Prostate gland (tissue), 2 donors: ENCODE data around the gene ZSCAN5A. TPM values are rescaled to one million over a fixed set of nuclear protein-coding genes. Genes with fewer than 3 reads are reported as not detected.
"Not testable (repeated sequence)": the region's sequence is repeated elsewhere in the genome, so short reads cannot be mapped to it uniquely, and the experiment has no call there.

Experiments
- DNase-seq: peaks from one replicate; pipeline ENCODE4 v3.0.0-alpha.2; 2019; ENCODE audit warnings: low spot score
- H3K27ac ChIP-seq, 2 donors: fragments of 200-600 bp; sonication (generic); 2 replicates each; pipeline ENCODE4 v1.5.1; 2017 to 2019
- H3K27me3 ChIP-seq: fragments of 200-600 bp; sonication (generic); replicated peaks from 2 replicates; pipeline ENCODE4 v1.5.1; 2019; ENCODE audit not compliant: insufficient read depth
- H3K36me3 ChIP-seq, 2 donors: fragments of 200-600 bp; sonication (generic); 1 replicate in 1 of 2; 2 replicates in 1 of 2; pipeline versions ENCODE4 v1.5.1 to v1.8.1; 2017 to 2019
- H3K4me1 ChIP-seq: fragments of 200-600 bp; sonication (generic); replicated peaks from 2 replicates; pipeline ENCODE4 v1.5.1; 2019
- H3K4me3 ChIP-seq, 2 donors: fragments of 200-600 bp; sonication (generic); 2 replicates each; pipeline ENCODE4 v1.5.1; 2017 to 2019
- H3K9me3 ChIP-seq: fragments of 200-600 bp; sonication (generic); 2 replicates; pipeline ENCODE4 v1.5.1; 2017
- POLR2A ChIP-seq: fragments of 450-650 bp; IDR thresholded peaks from one replicate; pipeline ENCODE4 v1.6.1; 2016; ENCODE audit warnings: antibody characterized with exemption, mild to moderate bottlenecking
- POLR2AphosphoS5 ChIP-seq: sonication (generic); formaldehyde crosslinking; IDR thresholded peaks from one replicate; pipeline ENCODE4 v1.6.1; 2017; ENCODE audit warnings: antibody characterized with exemption
- WGBS: methylation state at CpG from one replicate; pipeline ENCODE4 v1.1.5; 2018; 5-methylcytosine and 5-hydroxymethylcytosine counted together
- intact Hi-C: fragments of 100-400 bp; cut with DNase I; formaldehyde crosslinking; loops from one replicate; pipeline ENCODE4 v1.14.2; 2022
- total RNA-seq, 2 donors: library from RNA; depleted of rRNA; stranded (reverse); fragments of >200 nt; gene quantifications; one replicate each; pipeline ENCODE4 v1.1.0, GENCODE V29; 2016
- TF ChIP-seq, protein P1 (sequence below), 4 experiments: fragments of 200-600 bp in 2 of 4; fragments of 450-650 bp in 2 of 4; sonication (generic) in 2 of 4; IDR thresholded peaks; 1 replicate in 3 of 4; 2 replicates in 1 of 4; pipeline ENCODE4 v1.5.1; 2016 to 2019; ENCODE audit warnings: antibody characterized with exemption in 4 of 4, mild to moderate bottlenecking in 2 of 4, moderate library complexity in 2 of 4

ZSCAN5A gene
- total RNA-seq, 2 donors from 2014 or later: 13.3 to 21.9 TPM

DNA sequence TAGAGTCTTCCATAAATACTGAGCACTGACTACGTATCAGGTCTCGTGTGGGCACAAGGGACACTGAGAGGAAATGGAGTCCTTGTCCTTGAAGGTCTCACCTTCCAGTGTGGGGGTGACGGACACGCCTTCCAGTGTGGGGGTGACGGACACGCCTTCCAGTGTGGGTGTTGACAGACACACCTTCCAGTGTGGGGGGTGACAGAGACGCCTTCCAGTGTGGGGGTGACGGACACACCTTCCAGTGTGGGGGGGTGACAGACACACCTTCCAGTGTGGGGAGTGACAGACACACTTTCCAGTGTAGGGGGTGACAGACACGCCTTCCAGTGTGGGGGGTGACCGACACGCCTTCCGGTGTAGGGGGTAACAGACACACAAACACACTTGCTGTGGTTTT lies 56.4 kb downstream of the ZSCAN5A start:
- intact Hi-C loops: loop anchor here (10.0 kb wide), 1 partner anchor 173 kb away; no protein-coding TSS in a partner anchor

DNA sequence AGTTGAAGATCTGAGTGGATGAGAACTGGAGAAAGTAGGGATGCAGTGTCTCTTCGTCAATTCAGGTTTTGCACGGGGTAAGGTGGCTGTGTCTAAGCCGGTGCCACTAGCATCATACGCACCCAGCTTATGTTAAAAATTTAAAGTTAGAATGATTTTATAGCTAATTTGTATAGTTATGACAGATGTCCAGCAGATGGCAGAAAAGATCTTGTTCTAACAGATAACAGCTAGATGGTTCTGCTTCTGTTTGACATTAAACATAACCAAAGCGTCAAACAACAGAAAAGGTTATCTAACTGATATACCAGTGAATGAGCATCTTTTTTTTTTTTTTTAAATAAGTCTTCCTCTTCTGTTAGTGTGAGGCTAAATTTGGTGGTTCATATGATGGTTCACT lies 60.9 kb downstream of the ZSCAN5A start:
- 51% methylated on average over 5 of the region's 5 CpGs for WGBS
- H3K27ac ChIP-seq: no peak overlapping the region
- no peaks in the 10 kb centered on the region for H3K4me1 ChIP-seq
- H3K9me3 ChIP-seq: no peaks in the 10 kb centered on the region
- H3K27me3 ChIP-seq: no peaks in the 10 kb centered on the region
- TF ChIP-seq, protein P1, sequence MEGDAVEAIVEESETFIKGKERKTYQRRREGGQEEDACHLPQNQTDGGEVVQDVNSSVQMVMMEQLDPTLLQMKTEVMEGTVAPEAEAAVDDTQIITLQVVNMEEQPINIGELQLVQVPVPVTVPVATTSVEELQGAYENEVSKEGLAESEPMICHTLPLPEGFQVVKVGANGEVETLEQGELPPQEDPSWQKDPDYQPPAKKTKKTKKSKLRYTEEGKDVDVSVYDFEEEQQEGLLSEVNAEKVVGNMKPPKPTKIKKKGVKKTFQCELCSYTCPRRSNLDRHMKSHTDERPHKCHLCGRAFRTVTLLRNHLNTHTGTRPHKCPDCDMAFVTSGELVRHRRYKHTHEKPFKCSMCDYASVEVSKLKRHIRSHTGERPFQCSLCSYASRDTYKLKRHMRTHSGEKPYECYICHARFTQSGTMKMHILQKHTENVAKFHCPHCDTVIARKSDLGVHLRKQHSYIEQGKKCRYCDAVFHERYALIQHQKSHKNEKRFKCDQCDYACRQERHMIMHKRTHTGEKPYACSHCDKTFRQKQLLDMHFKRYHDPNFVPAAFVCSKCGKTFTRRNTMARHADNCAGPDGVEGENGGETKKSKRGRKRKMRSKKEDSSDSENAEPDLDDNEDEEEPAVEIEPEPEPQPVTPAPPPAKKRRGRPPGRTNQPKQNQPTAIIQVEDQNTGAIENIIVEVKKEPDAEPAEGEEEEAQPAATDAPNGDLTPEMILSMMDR (IDR thresholded peaks at IDR 0.05): peak in 3 of 4 experiments; percentile 33 to 59 (median 49)
- TF ChIP-seq POLR2A: no peak
- no peaks in the 10 kb centered on the region for H3K36me3 ChIP-seq
- peak; percentile 19 for DNase-seq
- intact Hi-C loops: loop anchor here (5.0 to 10.0 kb wide), 2 partner anchors 99 to 169 kb away; no protein-coding TSS in a partner anchor
- H3K4me3 ChIP-seq: no peak overlapping the region

More for the DNA sequence above, 56.4 kb downstream of the ZSCAN5A start:
- TF ChIP-seq POLR2AphosphoS5 (no peak), POLR2A (no peak)
- TF ChIP-seq, protein P1 (IDR thresholded peaks at IDR 0.05): no peak
- no peak overlapping the region for H3K27ac ChIP-seq
- DNase-seq: no peak
- H3K4me3 ChIP-seq: no peak overlapping the region
- WGBS: 85% methylated on average over 12 of the region's 12 CpGs
- no peaks in the 10 kb centered on the region for H3K36me3 ChIP-seq
- no peaks in the 10 kb centered on the region for H3K27me3 ChIP-seq
- no peaks in the 10 kb centered on the region for H3K9me3 ChIP-seq
- H3K4me1 ChIP-seq: no peaks in the 10 kb centered on the region

DNA sequence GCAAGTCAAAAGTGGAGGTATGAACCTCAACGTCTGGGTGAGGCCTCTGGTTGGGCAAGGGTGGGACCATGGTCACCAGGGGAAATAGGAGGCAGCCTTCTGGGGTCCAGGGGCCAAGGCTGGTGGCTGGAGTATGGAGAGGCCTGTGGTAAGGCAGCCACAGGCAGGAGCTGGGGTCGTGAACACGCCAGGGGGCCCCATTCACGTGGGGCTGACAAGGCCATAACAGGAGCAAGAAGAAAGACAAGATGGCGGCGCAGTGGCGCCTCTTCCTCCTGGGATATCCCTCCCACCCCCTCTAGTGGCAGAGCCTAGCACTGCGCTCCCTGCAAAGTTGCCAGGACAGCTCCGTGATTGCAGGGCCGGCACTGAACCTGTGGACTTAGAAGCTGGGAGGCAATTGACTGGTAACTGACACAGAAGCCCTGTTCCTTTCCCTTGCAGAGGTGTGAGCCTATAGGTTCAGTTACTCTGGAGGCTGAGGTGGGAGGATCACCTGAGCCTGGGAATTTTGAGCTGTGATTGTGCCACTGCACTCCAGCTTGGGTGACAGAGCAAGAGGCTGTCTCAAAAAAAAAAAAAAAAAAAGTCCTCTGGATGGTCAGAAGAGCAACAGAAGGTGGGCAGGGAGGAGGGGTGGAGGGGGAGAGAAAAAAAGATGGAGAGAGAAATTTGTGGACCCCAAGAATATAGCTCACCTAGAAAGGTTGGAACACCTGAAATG lies 61.8 kb downstream of the ZSCAN5A start:
- peak; percentile 31 for DNase-seq
- WGBS: 45% methylated on average over 10 of the region's 10 CpGs
- Histone ChIP-seq H3K36me3 (no peaks in the 10 kb centered on the region), H3K4me3 (no peak overlapping the region), H3K27ac (no peak overlapping the region), H3K9me3 (no peaks in the 10 kb centered on the region), H3K27me3 (no peaks in the 10 kb centered on the region), H3K4me1 (no peaks in the 10 kb centered on the region)
- intact Hi-C loops: loop anchor here (5.0 to 10.0 kb wide), 2 partner anchors 99 to 168 kb away; no protein-coding TSS in a partner anchor
- TF ChIP-seq, protein P1 (IDR thresholded peaks at IDR 0.05): peak; percentile 49 to 79 (median 64)
- no peak for TF ChIP-seq POLR2A

DNA sequence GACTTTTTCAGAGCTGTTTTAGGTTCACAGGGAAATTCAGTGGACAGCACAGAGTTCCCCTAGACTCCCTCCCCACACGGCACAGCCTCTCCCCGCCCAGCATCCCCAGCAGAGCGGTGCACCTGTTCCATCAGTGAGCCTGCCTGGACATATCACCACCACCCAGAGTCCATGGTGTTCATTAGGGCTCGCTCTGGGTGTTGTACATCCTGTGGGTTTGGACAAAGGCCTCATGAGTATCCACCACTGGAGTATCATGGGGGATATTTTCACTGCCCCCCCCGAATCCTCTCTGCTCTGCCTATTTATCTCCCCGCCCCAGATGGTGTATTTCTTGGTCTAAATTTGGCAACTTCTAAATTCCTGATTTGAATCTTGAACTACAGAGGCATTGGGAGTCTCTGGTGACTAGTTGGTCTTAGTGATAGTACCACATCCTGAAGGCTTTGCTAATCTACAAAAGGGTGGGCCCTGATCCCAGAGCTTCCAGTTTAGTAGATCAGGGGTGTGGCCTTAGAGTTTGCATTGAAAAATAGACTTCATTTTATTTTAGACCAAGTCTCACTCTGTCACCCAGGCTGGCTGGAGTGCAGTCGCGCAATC lies 65.8 kb downstream of the ZSCAN5A start:
- H3K27me3 ChIP-seq, H3K4me1 ChIP-seq, H3K4me3 ChIP-seq, intact Hi-C loops, H3K9me3 ChIP-seq, H3K27ac ChIP-seq, DNase-seq, H3K36me3 ChIP-seq: not testable (repeated sequence)
- WGBS: 92% methylated on average over 8 of the region's 8 CpGs

DNA sequence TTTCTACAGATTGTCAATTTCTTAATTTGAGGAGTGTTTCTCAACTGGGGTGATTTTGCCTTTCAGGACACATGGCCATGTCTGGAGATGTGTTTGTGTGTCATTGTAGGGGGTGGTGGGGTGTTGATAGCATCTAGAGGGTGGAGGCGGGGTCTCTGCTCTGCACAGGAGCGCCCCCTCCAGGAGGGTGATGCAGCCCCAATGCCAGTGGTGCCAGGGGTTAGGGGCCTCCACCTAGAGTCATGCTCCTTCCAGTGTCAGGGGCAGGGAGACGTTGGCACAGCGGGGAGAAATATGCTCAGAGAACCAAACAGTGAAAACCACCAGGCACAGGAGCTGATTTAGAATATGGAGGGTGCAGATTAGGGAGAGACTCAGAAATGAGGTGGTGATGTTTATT lies 68.9 kb downstream of the ZSCAN5A start:
- H3K4me1 ChIP-seq, H3K27me3 ChIP-seq, DNase-seq, intact Hi-C loops, H3K36me3 ChIP-seq, H3K9me3 ChIP-seq, H3K4me3 ChIP-seq, H3K27ac ChIP-seq: not testable (repeated sequence)
- WGBS: 66% methylated on average over 4 of the region's 4 CpGs
